DOHH2 (cell line): Measurements from ENCODE around the gene FNDC4.

Experiments used
- EZH2phosphoT487 ChIP-seq: fragments of 200-600 bp; sonication (generic); IDR thresholded peaks from 2 replicates; pipeline ENCODE4 v1.6.1; 2017; ENCODE audit warnings: borderline replicate concordance, mild to moderate bottlenecking, antibody characterized with exemption, low read length, moderate library complexity, mixed read lengths
- TF ChIP-seq, protein P1 (sequence below): fragments of 200-600 bp; sonication (generic); IDR thresholded peaks from one replicate; pipeline ENCODE4 v1.5.1; 2014; ENCODE audit warnings: antibody characterized with exemption, mild to moderate bottlenecking, low read depth, low read length; ENCODE audit not compliant: poor library complexity, severe bottlenecking

DNA sequence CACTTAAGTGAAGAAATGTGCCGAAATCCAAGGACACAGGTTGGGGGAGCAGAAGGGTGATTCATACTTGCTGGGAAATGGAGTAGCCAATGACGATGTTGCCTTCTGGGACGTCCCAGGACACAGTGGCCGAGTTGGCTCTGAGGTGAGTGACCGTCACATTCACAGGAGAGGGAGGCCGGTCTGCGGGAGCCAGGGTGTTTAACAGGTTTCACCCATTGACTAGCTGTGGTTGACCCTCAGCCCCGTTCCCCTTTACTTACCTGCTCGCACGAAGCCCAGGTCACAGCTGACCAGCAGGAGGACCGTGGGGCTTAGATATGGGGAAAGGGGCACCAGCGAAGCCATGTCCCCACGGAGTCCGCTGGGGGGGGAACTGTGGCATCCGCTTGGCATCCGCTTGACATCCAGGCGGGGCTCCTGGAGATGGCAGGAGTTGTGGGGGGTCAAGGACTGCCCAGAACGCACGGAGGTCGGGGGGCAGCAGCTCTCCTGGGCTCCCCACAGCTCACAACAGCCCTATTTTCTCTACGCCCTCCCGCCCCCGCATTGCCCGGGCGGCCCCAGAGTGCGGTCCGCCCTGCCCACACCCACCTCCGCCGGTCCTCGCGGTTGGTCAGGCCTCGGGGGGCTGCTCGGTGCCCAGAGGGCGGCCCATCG is 586 bp downstream of the FNDC4 start:
- TF ChIP-seq, protein P1, sequence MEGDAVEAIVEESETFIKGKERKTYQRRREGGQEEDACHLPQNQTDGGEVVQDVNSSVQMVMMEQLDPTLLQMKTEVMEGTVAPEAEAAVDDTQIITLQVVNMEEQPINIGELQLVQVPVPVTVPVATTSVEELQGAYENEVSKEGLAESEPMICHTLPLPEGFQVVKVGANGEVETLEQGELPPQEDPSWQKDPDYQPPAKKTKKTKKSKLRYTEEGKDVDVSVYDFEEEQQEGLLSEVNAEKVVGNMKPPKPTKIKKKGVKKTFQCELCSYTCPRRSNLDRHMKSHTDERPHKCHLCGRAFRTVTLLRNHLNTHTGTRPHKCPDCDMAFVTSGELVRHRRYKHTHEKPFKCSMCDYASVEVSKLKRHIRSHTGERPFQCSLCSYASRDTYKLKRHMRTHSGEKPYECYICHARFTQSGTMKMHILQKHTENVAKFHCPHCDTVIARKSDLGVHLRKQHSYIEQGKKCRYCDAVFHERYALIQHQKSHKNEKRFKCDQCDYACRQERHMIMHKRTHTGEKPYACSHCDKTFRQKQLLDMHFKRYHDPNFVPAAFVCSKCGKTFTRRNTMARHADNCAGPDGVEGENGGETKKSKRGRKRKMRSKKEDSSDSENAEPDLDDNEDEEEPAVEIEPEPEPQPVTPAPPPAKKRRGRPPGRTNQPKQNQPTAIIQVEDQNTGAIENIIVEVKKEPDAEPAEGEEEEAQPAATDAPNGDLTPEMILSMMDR: no peak
- TF ChIP-seq EZH2phosphoT487: no peak
